ENCODE data around the gene MAG.

MAG gene

DNA sequence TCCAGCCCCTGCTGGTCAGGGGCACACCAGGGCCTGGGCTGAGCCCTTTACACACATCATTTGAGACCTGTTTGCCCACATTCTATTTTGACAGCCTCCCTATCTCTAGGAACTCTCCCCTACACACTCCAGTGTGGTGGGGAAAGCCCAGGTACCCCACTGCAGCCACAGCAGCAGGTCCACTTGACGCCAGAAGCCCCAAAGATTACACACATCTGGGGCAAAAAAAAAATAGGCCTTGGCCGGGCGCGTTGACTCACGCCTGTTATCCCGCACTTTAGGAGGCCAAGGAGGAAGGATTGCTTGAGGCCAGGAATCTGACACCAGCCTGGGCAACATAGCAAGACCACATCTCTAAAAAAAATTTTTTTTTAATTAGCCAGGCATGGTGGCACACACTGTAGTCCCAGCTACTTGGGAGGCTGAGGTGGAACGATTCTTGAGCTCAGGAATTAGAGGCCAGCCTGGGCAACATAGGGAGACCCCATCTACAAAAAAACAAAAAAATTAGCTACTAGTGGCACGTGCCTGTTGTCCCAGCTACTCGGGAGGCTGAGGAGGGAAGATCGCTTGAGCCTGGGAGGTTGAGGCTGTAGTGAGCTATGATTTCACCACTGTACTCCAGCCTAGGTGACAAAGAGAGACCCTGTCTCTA, 19.0 kb downstream of the MAG start:
- no peak overlapping the region for H3K4me3 ChIP-seq
- TF ChIP-seq Cebpa-rat (IDR thresholded peaks at IDR 0.05), result no peak
- H3K4me1 ChIP-seq, result peaks cover 97 to 99% (median 99%) of the 10 kb centered on the region in 10 experiments

DNA sequence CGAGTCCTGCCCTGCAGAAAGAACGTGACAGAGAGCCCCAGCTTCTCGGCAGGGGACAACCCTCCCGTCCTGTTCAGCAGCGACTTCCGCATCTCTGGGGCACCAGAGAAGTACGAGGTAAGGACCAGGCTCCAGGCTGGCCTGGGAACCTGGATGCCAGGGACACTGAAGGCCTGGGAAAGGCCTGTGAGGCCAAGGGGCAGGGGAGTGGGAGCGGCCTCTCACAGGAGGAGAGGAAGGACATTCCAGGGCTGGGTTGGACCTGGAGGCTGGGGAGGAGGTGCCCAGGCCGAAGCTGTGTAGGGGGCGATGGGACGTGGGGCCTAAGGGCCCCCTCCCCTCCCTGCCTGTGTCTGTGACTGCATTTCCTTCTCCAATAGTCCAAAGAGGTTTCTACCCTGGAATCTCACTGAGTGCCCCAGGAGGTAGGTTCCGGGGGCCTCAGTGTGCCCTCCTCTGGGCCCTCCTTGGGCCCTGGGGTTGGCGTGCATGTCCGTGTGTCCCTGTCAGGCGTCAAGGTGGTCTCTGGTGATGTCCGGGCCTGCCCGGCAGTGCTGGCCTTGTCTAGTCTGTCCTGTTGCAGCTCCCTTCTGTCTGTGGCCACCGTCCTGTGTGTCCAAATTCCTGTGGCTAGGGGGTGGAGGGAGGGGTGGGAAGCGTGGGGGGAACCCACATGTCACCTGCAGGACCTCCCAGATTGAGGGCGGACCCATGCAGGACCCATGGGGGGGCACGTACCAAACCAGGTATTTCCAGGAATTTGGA, 20.1 kb downstream of the MAG start:
- Histone ChIP-seq H3K4me3 (peak overlapping the region in 5 of 10 experiments; percentile 14 to 18 (median 15); a peak in 6 of 20 replicates), H3K9me3 (replicated peaks in 1 of 11) (no peaks in the 10 kb centered on the region), H4K20me1 (no peaks in the 10 kb centered on the region), H3K27ac (peak overlapping the region; percentile 25 to 85 (median 77); a peak in 21 of 22 replicates), H3K27me3 (no peaks in the 10 kb centered on the region), H3K9ac (peak overlapping the region; percentile 7 to 73 (median 67); a peak in 20 of 22 replicates), H3K36me3 (no peaks in the 10 kb centered on the region), H3K4me1 (peaks cover 98 to 100% (median 100%) of the 10 kb centered on the region in 10 experiments), H3K4me2 (peak overlapping the region; percentile 82 to 97 (median 89))
- no peak for TF ChIP-seq Cebpa-rat (IDR thresholded peaks at IDR 0.05)

More for the DNA sequence above, 19.0 kb downstream of the MAG start:
- no peaks in the 10 kb centered on the region for H3K36me3 ChIP-seq
- no peaks in the 10 kb centered on the region for H3K9me3 ChIP-seq (replicated peaks in 1 of 11)
- peak overlapping the region in 10 of 11 experiments; percentile 57 to 85 (median 77); a peak in 19 of 22 replicates for H3K27ac ChIP-seq
- peak overlapping the region; percentile 82 to 97 (median 89) for H3K4me2 ChIP-seq
- peak overlapping the region; percentile 7 to 73 (median 67); a peak in 15 of 22 replicates for H3K9ac ChIP-seq
- H4K20me1 ChIP-seq, result no peaks in the 10 kb centered on the region
- H3K27me3 ChIP-seq, result no peaks in the 10 kb centered on the region

DNA sequence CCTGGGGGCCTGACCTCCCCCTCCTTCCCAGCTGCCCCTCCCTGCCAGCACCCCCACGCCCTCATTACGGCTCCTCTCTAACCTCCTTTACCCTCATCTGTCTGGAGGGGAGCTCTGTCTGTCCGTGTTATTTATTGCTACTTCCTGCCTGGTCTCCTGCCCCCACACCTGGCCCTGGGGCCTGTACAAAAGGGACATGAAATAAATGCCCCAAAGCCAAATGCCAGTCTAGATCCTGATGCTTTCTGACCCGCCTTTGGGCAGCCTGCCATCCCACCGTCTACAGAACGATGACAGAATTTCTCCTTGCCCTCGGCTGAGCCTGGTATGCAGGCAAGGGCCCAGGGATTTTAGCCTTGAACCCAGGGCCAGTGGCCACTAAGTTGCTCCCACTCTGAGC, 21.6 kb downstream of the MAG start:
- peak overlapping the region; percentile 9 to 69 (median 47); a peak in 19 of 22 replicates for H3K9ac ChIP-seq
- H3K9me3 ChIP-seq (replicated peaks in 1 of 11), result no peaks in the 10 kb centered on the region
- H3K4me3 ChIP-seq, result no peak overlapping the region
- H3K4me2 ChIP-seq, result peak overlapping the region; percentile 82 to 97 (median 89)
- no peak for TF ChIP-seq Cebpa-rat (IDR thresholded peaks at IDR 0.05)
- H3K27ac ChIP-seq, result peak overlapping the region; percentile 7 to 85 (median 53); a peak in 20 of 22 replicates
- no peaks in the 10 kb centered on the region for H4K20me1 ChIP-seq
- no peaks in the 10 kb centered on the region for H3K27me3 ChIP-seq
- H3K4me1 ChIP-seq, result peaks cover 98 to 100% (median 100%) of the 10 kb centered on the region in 10 experiments
- H3K36me3 ChIP-seq, result no peaks in the 10 kb centered on the region

GRCh38 chr19:35314031-35314430, 22.1 kb downstream of the MAG start:
- H4K20me1 ChIP-seq, result no peaks in the 10 kb centered on the region
- peak overlapping the region; percentile 82 to 97 (median 89) for H3K4me2 ChIP-seq
- no peaks in the 10 kb centered on the region for H3K36me3 ChIP-seq
- H3K9ac ChIP-seq, result peak overlapping the region in 9 of 11 experiments; percentile 9 to 69 (median 50); a peak in 9 of 22 replicates
- peaks cover 98 to 100% (median 100%) of the 10 kb centered on the region in 10 experiments for H3K4me1 ChIP-seq
- no peaks in the 10 kb centered on the region for H3K27me3 ChIP-seq
- no peak for TF ChIP-seq Cebpa-rat (IDR thresholded peaks at IDR 0.05)
- H3K4me3 ChIP-seq, result no peak overlapping the region
- H3K27ac ChIP-seq, result peak overlapping the region in 7 of 11 experiments; percentile 42 to 85 (median 72); a peak in 11 of 22 replicates
- no peaks in the 10 kb centered on the region for H3K9me3 ChIP-seq (replicated peaks in 1 of 11)

GRCh38 chr19:35314858-35315470, 23.0 kb downstream of the MAG start:
- peaks cover 97 to 100% (median 100%) of the 10 kb centered on the region in 10 experiments for H3K4me1 ChIP-seq
- no peaks in the 10 kb centered on the region for H3K9me3 ChIP-seq (replicated peaks in 1 of 11)
- H3K36me3 ChIP-seq, result no peaks in the 10 kb centered on the region
- peak overlapping the region; percentile 15 to 94 (median 59); a peak in 20 of 22 replicates for H3K4me2 ChIP-seq
- no peaks in the 10 kb centered on the region for H3K27me3 ChIP-seq
- no peak for TF ChIP-seq Cebpa-rat (IDR thresholded peaks at IDR 0.05)
- no peaks in the 10 kb centered on the region for H4K20me1 ChIP-seq
- peak overlapping the region in 5 of 11 experiments; percentile 20 to 95 (median 81); a peak in 8 of 22 replicates for H3K27ac ChIP-seq
- peak overlapping the region in 4 of 11 experiments; percentile 2 to 34 (median 23); a peak in 3 of 22 replicates for H3K9ac ChIP-seq
- no peak overlapping the region for H3K4me3 ChIP-seq

- H3K27ac ChIP-seq, result peak overlapping the region in 8 of 11 experiments; percentile 90 to 98 (median 96); a peak in 15 of 22 replicates
- no peaks in the 10 kb centered on the region for H3K36me3 ChIP-seq
- H3K9me3 ChIP-seq (replicated peaks in 1 of 11), result no peaks in the 10 kb centered on the region
- peak overlapping the region; percentile 83 to 98 (median 94) for H3K4me2 ChIP-seq
- H3K27me3 ChIP-seq, result no peaks in the 10 kb centered on the region
- H3K9ac ChIP-seq, result peak overlapping the region in 8 of 11 experiments; percentile 72 to 88 (median 84); a peak in 15 of 22 replicates
- no peak for TF ChIP-seq Cebpa-rat (IDR thresholded peaks at IDR 0.05)
- peaks cover 97 to 100% (median 100%) of the 10 kb centered on the region in 10 experiments for H3K4me1 ChIP-seq
- peak overlapping the region in 2 of 10 experiments; percentile 16 to 35; a peak in 1 of 20 replicates for H3K4me3 ChIP-seq
- H4K20me1 ChIP-seq, result no peaks in the 10 kb centered on the region
Observed at GRCh38 chr19:35315883-35316282, 23.9 kb downstream of the MAG start.

- no peak for TF ChIP-seq Cebpa-rat (IDR thresholded peaks at IDR 0.05)
- no peaks in the 10 kb centered on the region for H3K36me3 ChIP-seq
- H3K27ac ChIP-seq, result peak overlapping the region in 10 of 11 experiments; percentile 34 to 98 (median 95); a peak in 20 of 22 replicates
- no peaks in the 10 kb centered on the region for H4K20me1 ChIP-seq
- H3K4me1 ChIP-seq, result peaks cover 97 to 100% (median 100%) of the 10 kb centered on the region in 10 experiments
- H3K9me3 ChIP-seq (replicated peaks in 1 of 11), result 0 out of 22 replicates have a peak, but pooled peaks cover 0 to under 1% (median 0%) of the 10 kb centered on the region in 11 experiments
- peak overlapping the region; percentile 28 to 88 (median 80); a peak in 20 of 22 replicates for H3K9ac ChIP-seq
- H3K4me3 ChIP-seq, result peak overlapping the region in 5 of 10 experiments; percentile 16 to 35 (median 21); a peak in 4 of 20 replicates
- H3K27me3 ChIP-seq, result no peaks in the 10 kb centered on the region
- peak overlapping the region; percentile 83 to 98 (median 94) for H3K4me2 ChIP-seq
Observed at GRCh38 chr19:35316560-35316959, 24.6 kb downstream of the MAG start.

DNA sequence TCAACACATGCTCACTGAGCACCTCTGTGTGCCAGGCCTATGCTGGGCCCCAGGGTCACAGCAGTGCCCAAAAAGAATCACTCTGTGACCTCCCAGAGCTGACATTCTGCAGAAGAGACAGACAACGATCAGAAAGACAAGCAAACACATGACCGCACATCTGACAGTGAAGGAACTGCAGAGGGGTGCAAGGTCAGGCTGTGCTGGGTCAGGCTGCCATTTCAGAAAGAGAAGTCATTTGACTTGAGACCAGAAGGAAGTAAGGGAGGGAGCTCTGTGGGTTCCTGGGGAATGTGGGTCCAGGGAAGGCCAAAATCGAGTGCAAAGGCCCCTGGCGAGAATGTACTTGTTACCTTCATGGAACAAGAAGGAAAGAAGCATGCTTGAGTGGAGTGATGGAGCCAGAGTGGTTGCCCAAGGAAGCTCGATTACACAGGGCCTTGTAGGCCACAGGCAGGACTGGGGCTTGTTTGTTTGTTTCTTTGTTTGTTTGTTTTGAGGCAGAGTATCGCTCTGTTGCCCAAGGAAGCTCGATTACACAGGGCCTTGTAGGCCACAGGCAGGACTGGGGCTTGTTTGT, 25.6 kb downstream of the MAG start:
- 0 out of 22 replicates have a peak, but pooled peaks cover 0 to 4% (median 0%) of the 10 kb centered on the region in 11 experiments for H3K36me3 ChIP-seq
- no peak for TF ChIP-seq Cebpa-rat (IDR thresholded peaks at IDR 0.05)
- peak overlapping the region; percentile 76 to 98 (median 95) for H3K27ac ChIP-seq
- H3K27me3 ChIP-seq, result no peaks in the 10 kb centered on the region
- peak overlapping the region; percentile 58 to 88 (median 80); a peak in 21 of 22 replicates for H3K9ac ChIP-seq
- peak overlapping the region; percentile 83 to 98 (median 94) for H3K4me2 ChIP-seq
- 0 out of 20 replicates have a peak overlapping the region, but pooled peaks of 1 of the 10 experiments have one; percentile 27 for H3K4me3 ChIP-seq
- H3K4me1 ChIP-seq, result peaks cover 97 to 100% (median 98%) of the 10 kb centered on the region in 10 experiments
- H4K20me1 ChIP-seq, result no peaks in the 10 kb centered on the region
- peaks cover 6 to 10% (median 8%) of the 10 kb centered on the region in 11 experiments; a peak in 21 of 22 replicates for H3K9me3 ChIP-seq (replicated peaks in 1 of 11)
